T-helper 2 cell treated with Interferon-gamma antibody and Interleukin-4, amounts not matched to agents 100 ng/mL and 5 ng/mL, for 36 hours (primary cell): ENCODE measurements around the gene PEPD. TPM values are rescaled to one million over a fixed set of nuclear protein-coding genes. Genes with fewer than 3 reads are reported as not detected.

Source experiments
- intact Hi-C: fragments of 100-400 bp; cut with micrococcal nuclease; formaldehyde crosslinking; loops from one replicate; pipeline ENCODE4 v1.15.1; 2023
- total RNA-seq: library from RNA; stranded (reverse); gene quantifications from 2 replicates; pipeline ENCODE4 v1.2.3, GENCODE V29; 2022

Gene PEPD
- total RNA-seq, 1 donor from 2014 or later: 24.4 TPM

- intact Hi-C loops: no loop called here
Measured at GRCh38 chr19:33459222-33460090, 62.1 kb downstream of the PEPD start.

GRCh38 chr19:33458807-33459206 lies 62.8 kb downstream of the PEPD start:
- intact Hi-C loops: no loop called here

- intact Hi-C loops: no loop called here
Measured at GRCh38 chr19:33458171-33458633, 63.4 kb downstream of the PEPD start.

GRCh38 chr19:33456845-33457220 lies 64.8 kb downstream of the PEPD start:
- intact Hi-C loops: no loop called here

GRCh38 chr19:33456076-33456844 lies 65.3 kb downstream of the PEPD start:
- intact Hi-C loops: no loop called here

- intact Hi-C loops: no loop called here
Measured at GRCh38 chr19:33453265-33453664, 68.3 kb downstream of the PEPD start.

GRCh38 chr19:33450689-33451088 lies 70.9 kb downstream of the PEPD start:
- intact Hi-C loops: no loop called here

GRCh38 chr19:33449799-33450198 lies 71.8 kb downstream of the PEPD start:
- intact Hi-C loops: no loop called here

GRCh38 chr19:33448159-33448516 lies 73.5 kb downstream of the PEPD start:
- intact Hi-C loops: no loop called here

- intact Hi-C loops: no loop called here
Measured at GRCh38 chr19:33447336-33448158, 74.0 kb downstream of the PEPD start.

GRCh38 chr19:33446330-33447293 lies 75.0 kb downstream of the PEPD start:
- intact Hi-C loops: no loop called here

GRCh38 chr19:33445442-33446329 lies 75.9 kb downstream of the PEPD start:
- intact Hi-C loops: no loop called here

- intact Hi-C loops: no loop called here
Measured at GRCh38 chr19:33444562-33445441, 76.8 kb downstream of the PEPD start.

GRCh38 chr19:33443638-33444561 lies 77.7 kb downstream of the PEPD start:
- intact Hi-C loops: no loop called here

- intact Hi-C loops: no loop called here
Measured at GRCh38 chr19:33442706-33443105, 78.9 kb downstream of the PEPD start.

GRCh38 chr19:33441828-33442227 lies 79.8 kb downstream of the PEPD start:
- intact Hi-C loops: no loop called here

- intact Hi-C loops: no loop called here
Measured at GRCh38 chr19:33441277-33441699, 80.3 kb downstream of the PEPD start.
